A549 (cell line): ENCODE results near the gene APC2. TPM values are rescaled to one million over a fixed set of nuclear protein-coding genes. Genes with fewer than 3 reads are reported as not detected.

Source experiments
- ATAC-seq, 2 experiments: fragments of 200-7000 bp in 1 of 2; fragments of >200 bp in 1 of 2; cut with Nextera tagmentation in 1 of 2; cut with Tn5 transposase in 1 of 2; 3 replicates each; pipeline versions ENCODE4 v1.8.0 to v1.9.1; 2018 to 2020; ENCODE audit warnings: mild to moderate bottlenecking in 1 of 2, moderate library complexity in 1 of 2
- CTCF ChIA-PET: fragments of 300-600 bp; sonication (Branson Sonifier 250); formaldehyde crosslinking; extraction: SDS; loops from one replicate; lab custom pipeline; 2021; ENCODE audit warnings: antibody characterized with exemption, inconsistent platforms; lab: Yijun Ruan, JAX
- POLR2A ChIA-PET: fragments of 350-600 bp; formaldehyde crosslinking; extraction: SDS; loops from one replicate; lab custom pipeline; 2021; ENCODE audit warnings: antibody characterized with exemption, inconsistent platforms; lab: Yijun Ruan, JAX
- DNase-seq, 2 experiments: peaks; one replicate each; pipeline versions ENCODE4 v3.0.0 to v3.0.0-alpha.2; 2011 to 2016; ENCODE audit warnings: low read depth in 1 of 2, low spot score in 1 of 2
- FAIRE-seq: peaks from 2 replicates; lab custom pipeline; 2011; peaks lifted over from hg19 to GRCh38; lab: Jason Lieb, UNC
- H3K27ac ChIP-seq, 2 experiments: fragments of >200 bp; sonication (Bioruptor Twin); formaldehyde crosslinking; 3 replicates each; pipeline ENCODE4 v1.5.1; 2016 to 2017
- H3K4me1 ChIP-seq: fragments of >200 bp; sonication (Bioruptor Twin); formaldehyde crosslinking; 3 replicates; pipeline ENCODE4 v1.6.1; 2016
- H3K4me2 ChIP-seq: fragments of >200 bp; sonication (Bioruptor Twin); formaldehyde crosslinking; 3 replicates; pipeline ENCODE4 v1.6.1; 2016
- H3K4me3 ChIP-seq: fragments of >200 bp; sonication (Bioruptor Twin); formaldehyde crosslinking; 3 replicates; pipeline ENCODE4 v1.5.1; 2016
- H3K9me3 ChIP-seq: fragments of >200 bp; sonication (Bioruptor Twin); formaldehyde crosslinking; 3 replicates; pipeline ENCODE4 v1.6.1; 2016
- BHLHE40 ChIP-seq: IDR thresholded peaks from 2 replicates; pipeline ENCODE4 v1.6.1; 2012; ENCODE audit warnings: low read depth, low read length, inconsistent platforms
- CBX2 ChIP-seq: fragments of 200-600 bp; sonication (generic); IDR thresholded peaks from 2 replicates; pipeline ENCODE4 v1.6.1; 2016; ENCODE audit warnings: low read depth, mild to moderate bottlenecking, borderline replicate concordance
- CBX8 ChIP-seq: fragments of 200-600 bp; sonication (generic); IDR thresholded peaks from 2 replicates; pipeline ENCODE4 v1.6.1; 2016
- CEBPB ChIP-seq, 2 experiments: fragments of >200 bp in 1 of 2; sonication (Bioruptor Twin) in 1 of 2; formaldehyde crosslinking in 1 of 2; IDR thresholded peaks; 2 replicates each; pipeline ENCODE4 v1.6.1; 2012 to 2016
- CTCF ChIP-seq: fragments of >200 bp; sonication (Bioruptor Twin); formaldehyde crosslinking; IDR thresholded peaks from 3 replicates; pipeline ENCODE4 v1.5.1; 2016
- EHF ChIP-seq: fragments of 250-450 bp; sonication (Bioruptor Pico); IDR thresholded peaks from 2 replicates; pipeline ENCODE4 v1.5.0; 2020; ENCODE audit warnings: mild to moderate bottlenecking
- EHMT2 ChIP-seq: fragments of 200-600 bp; sonication (generic); IDR thresholded peaks from 2 replicates; pipeline ENCODE4 v1.6.1; 2016; ENCODE audit warnings: antibody characterized with exemption, low read depth, mild to moderate bottlenecking, moderate library complexity
- EP300 ChIP-seq, 2 experiments: fragments of >200 bp; sonication (Bioruptor Twin); formaldehyde crosslinking; IDR thresholded peaks; 2 replicates in 1 of 2; 3 replicates in 1 of 2; pipeline ENCODE4 v1.6.1; 2016 to 2017
- ESRRA ChIP-seq: fragments of 150-350 bp; IDR thresholded peaks from 2 replicates; pipeline ENCODE4 v1.6.1; 2014; ENCODE audit warnings: mild to moderate bottlenecking, low read length, borderline replicate concordance
- FOSL2 ChIP-seq, 2 experiments: fragments of 450-650 bp in 1 of 2; fragments of >200 bp in 1 of 2; sonication (Bioruptor Twin) in 1 of 2; formaldehyde crosslinking; IDR thresholded peaks; 2 replicates each; pipeline versions ENCODE4 v1.5.0 to v1.6.1; 2016 to 2020; ENCODE audit warnings: mild to moderate bottlenecking in 1 of 2, moderate library complexity in 1 of 2
- HEYL ChIP-seq: fragments of 250-450 bp; sonication (Bioruptor Pico); IDR thresholded peaks from 2 replicates; pipeline ENCODE4 v1.8.0; 2021; ENCODE audit warnings: mild to moderate bottlenecking, moderate library complexity
- HOXA7 ChIP-seq: fragments of 250-450 bp; sonication (Bioruptor Pico); IDR thresholded peaks from 2 replicates; pipeline ENCODE4 v1.5.0; 2020; ENCODE audit warnings: mild to moderate bottlenecking, moderate library complexity
- HOXB13 ChIP-seq: fragments of 250-450 bp; sonication (Bioruptor Pico); IDR thresholded peaks from 2 replicates; pipeline ENCODE4 v1.5.0; 2020; ENCODE audit warnings: low read depth, mild to moderate bottlenecking, moderate library complexity
- JUN ChIP-seq, 2 experiments: fragments of >200 bp; sonication (Bioruptor Twin); formaldehyde crosslinking; IDR thresholded peaks; 2 replicates in 1 of 2; 3 replicates in 1 of 2; pipeline ENCODE4 v1.6.1; 2016 to 2017
- MYC ChIP-seq: IDR thresholded peaks from 2 replicates; pipeline ENCODE4 v1.6.1; 2012; ENCODE audit warnings: mild to moderate bottlenecking, inconsistent platforms, low read length, improper control_type of control experiment, borderline replicate concordance
- NPAS2 ChIP-seq: fragments of 250-450 bp; sonication (Bioruptor Pico); IDR thresholded peaks from 2 replicates; pipeline ENCODE4 v1.8.0; 2022; ENCODE audit warnings: mild to moderate bottlenecking, moderate library complexity, borderline replicate concordance
- POLR2A ChIP-seq: IDR thresholded peaks from 2 replicates; pipeline ENCODE4 v1.6.1; 2012; ENCODE audit warnings: mild to moderate bottlenecking, low read length
- REST ChIP-seq: fragments of 200-600 bp; sonication (generic); IDR thresholded peaks from 2 replicates; pipeline ENCODE4 v1.6.1; 2016; ENCODE audit warnings: antibody characterized with exemption, mild to moderate bottlenecking, moderate library complexity
- RNF2 ChIP-seq: fragments of 200-600 bp; sonication (generic); IDR thresholded peaks from 2 replicates; pipeline ENCODE4 v1.6.1; 2016; ENCODE audit warnings: low read depth, mild to moderate bottlenecking, antibody characterized with exemption, moderate library complexity, borderline replicate concordance
- ZC3H11A ChIP-seq: fragments of 450-650 bp; IDR thresholded peaks from 2 replicates; pipeline ENCODE4 v1.6.1; 2014; ENCODE audit warnings: antibody characterized with exemption, mild to moderate bottlenecking
- WGBS: methylation state at CpG from one replicate; pipeline ENCODE4 v1.1.6; 2017; ENCODE audit errors: missing lambda C conversion rate; 5-methylcytosine and 5-hydroxymethylcytosine counted together
- polyA plus RNA-seq, 4 experiments: library from polyadenylated mRNA; depleted of rRNA in 3 of 4; stranded (reverse); fragments of >200 nt; fragmentation: RNase III in 1 of 4; extraction: RNeasy Plus Mini Kit Qiagen cat#74134 plus additional on column Dnase treatment in 1 of 4; gene quantifications; 2 replicates in 3 of 4; 3 replicates in 1 of 4; pipeline ENCODE4 v1.2.3, GENCODE V29; 2011 to 2017
- TF ChIP-seq, protein P1 (sequence below): IDR thresholded peaks from 2 replicates; pipeline ENCODE4 v1.6.1; 2012; ENCODE audit warnings: low read depth, borderline replicate concordance
- TF ChIP-seq, protein P2 (sequence below): fragments of 450-650 bp; IDR thresholded peaks from 2 replicates; pipeline ENCODE4 v1.6.1; 2014; ENCODE audit warnings: antibody characterized with exemption
- TF ChIP-seq, protein P3 (sequence below): IDR thresholded peaks from 2 replicates; pipeline ENCODE4 v1.6.1; 2012
- TF ChIP-seq, protein P4 (sequence below): fragments of >200 bp; sonication (Bioruptor Twin); formaldehyde crosslinking; IDR thresholded peaks from 3 replicates; pipeline ENCODE4 v1.6.1; 2016

Gene APC2
- polyA plus RNA-seq, 2 of the 4 experiments (the other 2 are of a cell fraction): 0.36 to 1.6 TPM

DNA sequence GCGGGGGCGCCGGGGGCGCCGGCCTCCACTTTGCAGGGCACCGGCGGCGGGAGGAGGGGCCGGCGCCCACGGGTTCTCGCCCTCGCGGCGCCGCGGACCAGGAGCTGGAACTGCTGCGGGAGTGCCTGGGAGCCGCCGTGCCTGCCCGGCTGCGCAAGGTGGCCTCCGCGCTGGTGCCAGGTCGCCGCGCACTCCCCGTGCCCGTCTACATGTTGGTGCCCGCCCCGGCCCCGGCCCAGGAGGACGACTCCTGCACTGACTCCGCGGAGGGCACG is 17.2 kb downstream of the APC2 start (continued):
- TF ChIP-seq HOXB13 (CRISPR knock-in tag): no peak
- TF ChIP-seq CEBPB (IDR thresholded peaks at IDR 0.05): no peak
- TF ChIP-seq ESRRA: no peak
- TF ChIP-seq EHF: no peak
- TF ChIP-seq RNF2: no peak
- no peak for TF ChIP-seq FOSL2 (IDR thresholded peaks at IDR 0.05)
- TF ChIP-seq FOSL2 (CRISPR knock-in tag; IDR thresholded peaks at IDR 0.05): no peak

- Histone ChIP-seq H3K4me2 (no peak overlapping the region), H3K4me1 (peaks cover 7% of the 10 kb centered on the region), H3K4me3 (no peak overlapping the region), H3K9me3 (no peaks in the 10 kb centered on the region), H3K27ac (no peak overlapping the region)
- FAIRE-seq (no peak), DNase-seq (no peak), ATAC-seq (no peak)
- POLR2A ChIA-PET: interaction anchor here (2.0 kb wide), 1 partner anchor 23 kb away, joined by 5 read pairs; no protein-coding TSS in a partner anchor
- CTCF ChIA-PET: interaction anchor here (1.0 to 1.8 kb wide), 3 partner anchors 11 to 21 kb away, joined by 3 to 11 read pairs (median 4); no protein-coding TSS in a partner anchor
- WGBS: 96% methylated on average over 30 of the region's 92 CpGs
- TF ChIP-seq REST: no peak
- TF ChIP-seq, protein P1, sequence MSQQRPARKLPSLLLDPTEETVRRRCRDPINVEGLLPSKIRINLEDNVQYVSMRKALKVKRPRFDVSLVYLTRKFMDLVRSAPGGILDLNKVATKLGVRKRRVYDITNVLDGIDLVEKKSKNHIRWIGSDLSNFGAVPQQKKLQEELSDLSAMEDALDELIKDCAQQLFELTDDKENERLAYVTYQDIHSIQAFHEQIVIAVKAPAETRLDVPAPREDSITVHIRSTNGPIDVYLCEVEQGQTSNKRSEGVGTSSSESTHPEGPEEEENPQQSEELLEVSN: no peak
- TF ChIP-seq HOXA7 (CRISPR knock-in tag): no peak
- TF ChIP-seq BHLHE40: no peak
- no peak for TF ChIP-seq ESRRA
Observed at GRCh38 chr19:1467490-1468273, 17.8 kb downstream of the APC2 start.

GRCh38 chr19:1468274-1468820 is 18.4 kb downstream of the APC2 start:
- ChIA-PET POLR2A (interaction anchor here (2.0 kb wide), 1 partner anchor 23 kb away, joined by 5 read pairs; no protein-coding TSS in a partner anchor), CTCF (interaction anchor here (1.0 to 1.8 kb wide), 4 partner anchors 11 to 23 kb away, joined by 3 to 11 read pairs (median 5); no protein-coding TSS in a partner anchor)
- FAIRE-seq (no peak), ATAC-seq (no peak), DNase-seq (no peak)
- no peaks in the 10 kb centered on the region for H3K9me3 ChIP-seq
- WGBS: 84% methylated on average over 35 of the region's 49 CpGs
- peak overlapping the region; percentile 83 for H3K4me2 ChIP-seq
- peaks cover 7% of the 10 kb centered on the region for H3K4me1 ChIP-seq
- H3K27ac ChIP-seq: peak overlapping the region in 1 of 2 experiments; percentile 87; a peak in 2 of 6 replicates
- H3K4me3 ChIP-seq: no peak overlapping the region
- TF ChIP-seq HEYL (CRISPR knock-in tag): no peak
- TF ChIP-seq, protein P2, sequence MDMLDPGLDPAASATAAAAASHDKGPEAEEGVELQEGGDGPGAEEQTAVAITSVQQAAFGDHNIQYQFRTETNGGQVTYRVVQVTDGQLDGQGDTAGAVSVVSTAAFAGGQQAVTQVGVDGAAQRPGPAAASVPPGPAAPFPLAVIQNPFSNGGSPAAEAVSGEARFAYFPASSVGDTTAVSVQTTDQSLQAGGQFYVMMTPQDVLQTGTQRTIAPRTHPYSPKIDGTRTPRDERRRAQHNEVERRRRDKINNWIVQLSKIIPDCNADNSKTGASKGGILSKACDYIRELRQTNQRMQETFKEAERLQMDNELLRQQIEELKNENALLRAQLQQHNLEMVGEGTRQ: no peak
- TF ChIP-seq, protein P3, sequence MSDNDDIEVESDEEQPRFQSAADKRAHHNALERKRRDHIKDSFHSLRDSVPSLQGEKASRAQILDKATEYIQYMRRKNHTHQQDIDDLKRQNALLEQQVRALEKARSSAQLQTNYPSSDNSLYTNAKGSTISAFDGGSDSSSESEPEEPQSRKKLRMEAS: no peak
- TF ChIP-seq, protein P4, sequence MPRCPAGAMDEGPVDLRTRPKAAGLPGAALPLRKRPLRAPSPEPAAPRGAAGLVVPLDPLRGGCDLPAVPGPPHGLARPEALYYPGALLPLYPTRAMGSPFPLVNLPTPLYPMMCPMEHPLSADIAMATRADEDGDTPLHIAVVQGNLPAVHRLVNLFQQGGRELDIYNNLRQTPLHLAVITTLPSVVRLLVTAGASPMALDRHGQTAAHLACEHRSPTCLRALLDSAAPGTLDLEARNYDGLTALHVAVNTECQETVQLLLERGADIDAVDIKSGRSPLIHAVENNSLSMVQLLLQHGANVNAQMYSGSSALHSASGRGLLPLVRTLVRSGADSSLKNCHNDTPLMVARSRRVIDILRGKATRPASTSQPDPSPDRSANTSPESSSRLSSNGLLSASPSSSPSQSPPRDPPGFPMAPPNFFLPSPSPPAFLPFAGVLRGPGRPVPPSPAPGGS: no peak
- no peak for TF ChIP-seq EHMT2
- no peak for TF ChIP-seq FOSL2 (IDR thresholded peaks at IDR 0.05)
- no peak for TF ChIP-seq FOSL2 (CRISPR knock-in tag; IDR thresholded peaks at IDR 0.05)
- no peak for TF ChIP-seq ZC3H11A
- TF ChIP-seq CBX8: no peak
- TF ChIP-seq MYC: no peak
- TF ChIP-seq POLR2A: no peak
- no peak for TF ChIP-seq NPAS2 (CRISPR knock-in tag)
- no peak for TF ChIP-seq CTCF
- TF ChIP-seq, protein P1: no peak
- no peak for TF ChIP-seq JUN (IDR thresholded peaks at IDR 0.05)
- no peak for TF ChIP-seq EP300 (IDR thresholded peaks at IDR 0.05)
- no peak for TF ChIP-seq CBX2
